Mucosa of descending colon (tissue), 3 donors: ENCODE data around the gene FMN1. TPM values are rescaled to one million over a fixed set of nuclear protein-coding genes. Genes with fewer than 3 reads are reported as not detected.

Source experiments
- ATAC-seq: fragments of 200-7000 bp; cut with Tn5 transposase; one replicate; pipeline ENCODE4 v1.9.1; 2020; ENCODE audit warnings: mild to moderate bottlenecking, moderate library complexity
- DNase-seq, 3 donors: peaks; one replicate each; pipeline ENCODE4 v3.0.0-alpha.2; 2020
- H3K36me3 ChIP-seq: fragments of 200-600 bp; one replicate; pipeline ENCODE4 v1.8.0; 2021; ENCODE audit warnings: low read depth, mild to moderate bottlenecking
- H3K4me1 ChIP-seq: fragments of 200-600 bp; one replicate; pipeline ENCODE4 v1.8.0; 2021; ENCODE audit warnings: low read depth, mild to moderate bottlenecking
- H3K4me3 ChIP-seq: fragments of 200-600 bp; one replicate; pipeline ENCODE4 v1.8.0; 2021; ENCODE audit warnings: mild to moderate bottlenecking
- H3K9me3 ChIP-seq: fragments of 200-600 bp; one replicate; pipeline ENCODE4 v1.8.0; 2021; ENCODE audit warnings: mild to moderate bottlenecking
- intact Hi-C, 2 donors: fragments of 100-400 bp; cut with DNase I in 1 of 2; cut with micrococcal nuclease in 1 of 2; formaldehyde crosslinking; loops; one replicate each; pipeline versions ENCODE4 v1.11.0 to v1.11.1; 2022; cut with DNase I, micrococcal nuclease
- total RNA-seq, 3 donors: library from RNA; stranded (reverse); fragmentation: NEBNext Ultra II Directional in 2 of 3; extraction: Animal tissue kit (Norgen Biotek cat#: 25700) in 2 of 3; gene quantifications; one replicate each; pipeline versions ENCODE4 v1.2.1 to v1.2.4, GENCODE V29; 2021 to 2023
- TF ChIP-seq, protein P1 (sequence below): fragments of 200-600 bp; IDR thresholded peaks from one replicate; pipeline ENCODE4 v1.8.0; 2022; ENCODE audit warnings: antibody characterized with exemption, mild to moderate bottlenecking
- donor health status: DM: no; HTN: no; CAD: no; lungs with moderate emphysema.
- donor health status: DM: no; HTN: no; CAD: no.
- donor health status: DM: no; HTN: yes; CAD: no.

FMN1 gene
- total RNA-seq, 3 donors from 2014 or later = 30.8 to 65.1 (median 43.4) TPM

DNA sequence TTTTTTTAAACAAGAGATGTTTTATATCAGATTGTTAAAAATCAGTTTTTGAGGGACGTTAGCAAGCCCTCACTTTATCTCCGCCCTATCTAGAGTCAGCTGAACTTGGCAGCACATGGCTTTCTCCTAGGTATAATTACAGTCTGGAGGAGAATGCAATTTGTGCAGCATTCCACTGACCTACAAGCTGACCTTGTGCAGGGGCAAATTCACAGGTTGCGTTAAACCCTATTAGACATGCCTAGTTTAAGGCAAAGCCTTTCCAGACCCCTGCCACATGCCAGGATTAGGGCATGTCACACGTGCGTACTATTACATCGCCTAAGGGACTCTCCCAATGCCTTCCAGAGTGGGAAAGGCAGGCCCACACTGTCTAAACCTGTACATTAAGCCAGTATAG is 252.7 kb downstream of the FMN1 start:
- no peaks in the 10 kb centered on the region for H3K9me3 ChIP-seq
- DNase-seq (no peak), ATAC-seq (no peak)
- no peaks in the 10 kb centered on the region for H3K36me3 ChIP-seq
- no peak overlapping the region for H3K4me3 ChIP-seq
- intact Hi-C loops = loop anchor here in 1 of 2 donors (10.0 kb wide), 1 partner anchor 97 kb away; no protein-coding TSS in a partner anchor
- TF ChIP-seq, protein P1, sequence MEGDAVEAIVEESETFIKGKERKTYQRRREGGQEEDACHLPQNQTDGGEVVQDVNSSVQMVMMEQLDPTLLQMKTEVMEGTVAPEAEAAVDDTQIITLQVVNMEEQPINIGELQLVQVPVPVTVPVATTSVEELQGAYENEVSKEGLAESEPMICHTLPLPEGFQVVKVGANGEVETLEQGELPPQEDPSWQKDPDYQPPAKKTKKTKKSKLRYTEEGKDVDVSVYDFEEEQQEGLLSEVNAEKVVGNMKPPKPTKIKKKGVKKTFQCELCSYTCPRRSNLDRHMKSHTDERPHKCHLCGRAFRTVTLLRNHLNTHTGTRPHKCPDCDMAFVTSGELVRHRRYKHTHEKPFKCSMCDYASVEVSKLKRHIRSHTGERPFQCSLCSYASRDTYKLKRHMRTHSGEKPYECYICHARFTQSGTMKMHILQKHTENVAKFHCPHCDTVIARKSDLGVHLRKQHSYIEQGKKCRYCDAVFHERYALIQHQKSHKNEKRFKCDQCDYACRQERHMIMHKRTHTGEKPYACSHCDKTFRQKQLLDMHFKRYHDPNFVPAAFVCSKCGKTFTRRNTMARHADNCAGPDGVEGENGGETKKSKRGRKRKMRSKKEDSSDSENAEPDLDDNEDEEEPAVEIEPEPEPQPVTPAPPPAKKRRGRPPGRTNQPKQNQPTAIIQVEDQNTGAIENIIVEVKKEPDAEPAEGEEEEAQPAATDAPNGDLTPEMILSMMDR = no peak
- no peaks in the 10 kb centered on the region for H3K4me1 ChIP-seq

GRCh38 chr15:32936976-32937375 is 257.5 kb downstream of the FMN1 start:
- Histone ChIP-seq H3K4me3 (no peak overlapping the region), H3K36me3 (no peaks in the 10 kb centered on the region), H3K4me1 (no peaks in the 10 kb centered on the region), H3K9me3 (no peaks in the 10 kb centered on the region)
- DNase-seq = no peak
- intact Hi-C loops = no loop called here
- TF ChIP-seq, protein P1 = no peak
- ATAC-seq = no peak

GRCh38 chr15:32936283-32936918 is 258.1 kb downstream of the FMN1 start:
- H3K9me3 ChIP-seq = no peaks in the 10 kb centered on the region
- no peaks in the 10 kb centered on the region for H3K4me1 ChIP-seq
- intact Hi-C loops = no loop called here
- TF ChIP-seq, protein P1 = no peak
- no peaks in the 10 kb centered on the region for H3K36me3 ChIP-seq
- no peak for ATAC-seq
- no peak overlapping the region for H3K4me3 ChIP-seq
- no peak for DNase-seq

DNA sequence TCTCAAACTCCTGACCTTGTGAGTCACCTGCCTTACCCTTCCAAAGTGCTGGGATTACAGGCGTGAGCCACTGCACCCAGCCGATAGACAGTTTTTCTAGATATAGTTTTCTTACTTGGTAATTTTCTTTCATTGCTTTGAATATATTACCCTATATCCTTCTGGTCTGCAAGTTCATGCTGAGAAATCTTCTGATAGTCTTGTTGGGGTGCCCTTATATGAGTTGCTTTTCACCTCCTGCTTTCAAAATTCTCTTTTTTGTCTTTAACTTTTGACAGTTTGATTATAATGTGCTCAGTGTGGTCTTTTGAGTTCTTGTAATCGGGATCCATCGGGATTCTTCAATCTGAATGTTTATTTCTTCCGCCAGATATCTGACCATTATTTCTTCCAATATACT is 259.4 kb downstream of the FMN1 start:
- H3K9me3 ChIP-seq = no peaks in the 10 kb centered on the region

DNA sequence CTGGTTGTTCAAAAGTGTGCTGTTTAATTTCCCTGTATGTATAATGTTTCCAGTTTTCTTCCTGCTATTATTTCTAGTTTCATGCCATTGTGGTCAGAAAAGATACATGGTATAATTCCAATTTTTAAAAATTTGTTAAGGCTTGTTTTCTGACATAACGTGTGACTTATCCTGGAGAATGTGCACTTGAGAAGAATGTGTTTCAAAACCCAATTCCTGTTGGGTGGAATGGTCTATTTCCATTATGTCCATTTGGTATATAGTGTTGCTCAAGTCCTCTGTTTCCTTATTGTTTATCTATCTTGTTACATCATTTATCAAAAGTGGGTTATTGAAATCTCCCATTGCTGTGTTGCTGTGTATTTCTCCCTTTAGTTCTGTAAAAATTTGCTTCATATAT is 261.3 kb downstream of the FMN1 start:
- Histone ChIP-seq H3K4me1 (no peaks in the 10 kb centered on the region), H3K4me3 (no peak overlapping the region), H3K9me3 (no peaks in the 10 kb centered on the region), H3K36me3 (no peaks in the 10 kb centered on the region)
- TF ChIP-seq, protein P1 = no peak
- intact Hi-C loops = no loop called here
- DNase-seq (no peak), ATAC-seq (no peak)

More for the DNA sequence above, 259.4 kb downstream of the FMN1 start:
- DNase-seq (no peak), ATAC-seq (no peak)
- TF ChIP-seq, protein P1 = no peak
- Histone ChIP-seq H3K4me3 (no peak overlapping the region), H3K4me1 (no peaks in the 10 kb centered on the region), H3K36me3 (no peaks in the 10 kb centered on the region)
- intact Hi-C loops = no loop called here

DNA sequence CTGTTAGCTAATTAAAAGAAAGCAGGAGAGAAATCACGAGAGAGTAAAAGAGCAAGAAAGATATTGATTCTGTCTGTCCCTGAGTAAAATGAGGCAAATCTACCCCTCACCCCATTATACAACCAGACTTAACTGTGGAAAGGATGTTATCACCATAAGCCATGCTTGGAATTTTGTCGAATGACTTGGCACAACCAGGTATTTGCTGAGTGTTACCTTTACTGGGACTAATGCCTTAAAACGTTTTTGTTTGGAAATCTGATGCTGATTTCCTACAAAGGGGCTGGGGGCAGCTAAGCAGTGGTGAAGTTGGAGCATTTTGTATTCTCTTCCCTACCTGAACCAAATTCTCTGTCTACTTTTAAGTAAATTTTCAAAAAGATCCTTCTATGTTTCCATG is 265.6 kb downstream of the FMN1 start:
- Histone ChIP-seq H3K4me1 (no peaks in the 10 kb centered on the region), H3K4me3 (no peak overlapping the region), H3K9me3 (no peaks in the 10 kb centered on the region), H3K36me3 (no peaks in the 10 kb centered on the region)
- intact Hi-C loops = no loop called here
- DNase-seq (no peak), ATAC-seq (no peak)
- TF ChIP-seq, protein P1 = no peak
